Daoy (cell line): ENCODE measurements around the gene C1RL. TPM values are rescaled to one million over a fixed set of nuclear protein-coding genes. Genes with fewer than 3 reads are reported as not detected.
"Not testable (repeated sequence)": the region's sequence is repeated elsewhere in the genome, so short reads cannot be mapped to it uniquely, and the experiment has no call there.

Source experiments
- DNase-seq: peaks from one replicate; pipeline ENCODE4 v3.0.0-alpha.2; 2015; ENCODE audit warnings: low read depth
- total RNA-seq: library from RNA; depleted of rRNA; stranded (reverse); fragments of >200 nt; shearing (Covaris generic); gene quantifications from 2 replicates; pipeline ENCODE4 v1.2.3, GENCODE V29; 2014

C1RL gene
- total RNA-seq, 1 experiment from 2014 or later = 3.1 TPM

DNA sequence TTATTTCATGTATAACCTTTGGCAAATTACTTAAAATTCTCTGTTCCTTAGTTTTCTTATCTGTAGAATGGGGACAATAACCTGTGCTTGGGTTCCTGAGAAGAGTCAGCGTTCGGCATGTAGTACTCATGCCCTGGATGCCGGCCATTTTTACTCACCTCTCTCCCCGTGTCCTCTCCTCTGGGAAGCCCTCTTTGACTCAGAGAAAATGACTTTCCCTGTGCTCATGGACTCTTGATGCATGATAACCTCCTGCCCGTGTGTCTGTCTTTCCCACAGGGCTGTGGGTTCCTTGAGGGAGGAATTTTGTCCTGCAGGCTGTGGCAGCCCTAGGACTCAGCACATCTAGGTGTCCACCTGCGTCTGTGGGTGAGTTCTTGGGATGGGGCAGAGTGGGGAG, 5.8 kb upstream of the C1RL start:
- DNase-seq = no peak

GRCh38 chr12:7114008-7114407, 5.0 kb upstream of the C1RL start:
- DNase-seq = no peak

GRCh38 chr12:7113389-7113871, 4.4 kb upstream of the C1RL start:
- peak; percentile 35 for DNase-seq

DNA sequence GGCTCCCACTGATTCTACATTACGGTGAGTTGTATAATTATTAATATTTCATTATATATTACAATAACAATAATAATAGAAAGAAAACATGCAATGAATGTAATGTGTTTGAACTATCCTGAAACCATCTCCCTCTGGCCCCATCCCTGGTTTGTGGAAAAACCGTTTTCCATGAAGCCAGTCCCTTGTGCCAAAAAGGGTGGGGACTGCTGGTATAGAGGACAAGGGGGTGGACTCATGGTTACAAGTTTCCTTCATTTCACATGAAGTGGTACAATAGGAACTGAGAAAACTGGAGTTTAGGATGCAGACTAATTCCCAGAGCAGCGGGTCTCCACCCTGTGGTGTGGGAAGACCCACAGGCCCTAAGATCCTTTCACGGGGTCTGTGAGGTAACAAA, 3.0 kb upstream of the C1RL start:
- DNase-seq = no peak

- DNase-seq = no peak
These were observed 1.6 kb upstream of the C1RL start for GRCh38 chr12:7110661-7111060.

- no peak for DNase-seq
These were observed 532 bp upstream of the C1RL start for GRCh38 chr12:7109572-7109920.

DNA sequence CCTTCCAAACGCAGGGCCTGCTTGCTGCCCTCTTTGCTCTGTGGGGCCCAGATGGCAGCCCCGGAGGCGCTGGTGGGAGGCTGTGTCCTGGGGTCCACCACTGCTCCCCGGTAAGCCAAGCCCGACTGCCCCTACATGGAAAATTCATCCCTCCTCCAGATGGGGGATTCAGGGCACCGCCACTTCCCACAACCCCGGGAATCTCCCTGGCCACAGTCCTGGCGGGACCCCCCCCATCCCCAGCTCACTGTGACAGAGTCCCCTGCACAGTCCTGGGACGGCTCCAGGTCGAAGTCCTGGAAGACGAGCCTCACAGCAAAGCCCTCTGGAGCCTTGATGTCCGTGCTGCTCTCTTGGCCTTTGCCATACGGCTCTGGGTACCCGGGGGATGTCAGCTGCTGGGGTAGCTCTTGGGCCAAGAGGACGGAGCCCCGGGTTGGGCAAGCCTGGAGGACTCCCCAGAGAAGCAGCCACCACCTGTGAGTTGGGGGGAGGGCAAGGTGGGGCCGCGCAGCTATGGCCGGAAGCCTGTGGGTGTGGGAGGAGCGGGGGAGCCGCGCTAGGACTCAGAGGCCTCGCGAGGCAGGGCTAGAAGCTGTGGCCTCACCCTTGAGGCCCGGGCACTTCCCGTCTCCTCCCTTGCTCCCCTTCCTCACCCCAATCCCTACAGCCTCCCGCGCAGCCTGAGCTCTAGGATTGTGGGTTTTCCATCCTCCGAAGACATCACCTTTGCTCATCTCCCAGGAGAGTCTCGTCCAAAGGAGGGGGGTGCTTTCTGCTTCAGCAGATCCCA, 815 bp downstream of the C1RL start:
- DNase-seq = peak; percentile 81

- no peak for DNase-seq
These were observed 1.4 kb downstream of the C1RL start for GRCh38 chr12:7107636-7108002.

GRCh38 chr12:7107181-7107580, 1.8 kb downstream of the C1RL start:
- not testable (repeated sequence) for DNase-seq

DNA sequence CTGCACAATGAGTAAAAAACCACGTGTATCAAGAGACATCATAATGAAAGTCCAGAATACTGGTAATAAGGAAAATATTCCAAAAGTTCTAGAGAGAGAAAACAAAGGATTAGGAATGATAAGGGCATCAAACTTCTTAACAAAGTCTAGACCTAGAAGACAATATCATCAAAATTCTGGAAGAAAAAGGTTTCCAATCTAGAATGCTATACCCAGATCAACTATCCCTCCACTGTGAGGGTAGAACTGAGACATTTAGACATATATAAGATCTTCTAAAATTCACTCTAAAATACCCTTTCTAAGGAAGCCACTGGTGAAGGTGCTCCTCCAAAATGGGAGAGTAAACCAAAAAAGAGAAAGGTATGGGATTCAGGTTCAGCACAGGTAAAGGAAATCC, 2.9 kb downstream of the C1RL start:
- no peak for DNase-seq

- no peak for DNase-seq
These were observed 5.0 kb downstream of the C1RL start for GRCh38 chr12:7103837-7104584.

DNA sequence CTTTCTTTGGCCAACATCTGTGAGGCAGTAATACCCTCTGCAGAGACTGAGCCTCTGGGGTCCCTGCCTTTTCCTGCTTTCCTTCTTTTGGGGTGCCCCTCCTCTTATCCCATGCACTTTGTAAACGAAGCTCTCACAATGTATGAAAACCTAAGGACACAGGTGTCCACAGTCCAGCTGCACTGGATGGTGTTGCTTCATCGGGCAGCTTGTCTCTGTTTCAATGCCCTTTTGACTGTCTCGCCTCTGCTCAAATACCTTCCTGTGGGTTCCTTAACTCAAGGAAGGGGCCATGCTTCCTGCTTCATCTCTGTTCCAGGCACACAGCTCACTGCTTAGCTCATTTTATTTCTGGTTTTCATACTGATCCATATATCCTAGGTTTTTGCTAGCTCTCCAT, 6.4 kb downstream of the C1RL start:
- no peak for DNase-seq

- no peak for DNase-seq
These were observed 7.3 kb downstream of the C1RL start for GRCh38 chr12:7101694-7102131.

- no peak for DNase-seq
These were observed 7.8 kb downstream of the C1RL start for GRCh38 chr12:7101047-7101693.

GRCh38 chr12:7100239-7100638, 8.8 kb downstream of the C1RL start:
- no peak for DNase-seq

GRCh38 chr12:7099290-7099996, 9.6 kb downstream of the C1RL start:
- no peak for DNase-seq

GRCh38 chr12:7096979-7097378, 12.0 kb downstream of the C1RL start:
- no peak for DNase-seq

DNA sequence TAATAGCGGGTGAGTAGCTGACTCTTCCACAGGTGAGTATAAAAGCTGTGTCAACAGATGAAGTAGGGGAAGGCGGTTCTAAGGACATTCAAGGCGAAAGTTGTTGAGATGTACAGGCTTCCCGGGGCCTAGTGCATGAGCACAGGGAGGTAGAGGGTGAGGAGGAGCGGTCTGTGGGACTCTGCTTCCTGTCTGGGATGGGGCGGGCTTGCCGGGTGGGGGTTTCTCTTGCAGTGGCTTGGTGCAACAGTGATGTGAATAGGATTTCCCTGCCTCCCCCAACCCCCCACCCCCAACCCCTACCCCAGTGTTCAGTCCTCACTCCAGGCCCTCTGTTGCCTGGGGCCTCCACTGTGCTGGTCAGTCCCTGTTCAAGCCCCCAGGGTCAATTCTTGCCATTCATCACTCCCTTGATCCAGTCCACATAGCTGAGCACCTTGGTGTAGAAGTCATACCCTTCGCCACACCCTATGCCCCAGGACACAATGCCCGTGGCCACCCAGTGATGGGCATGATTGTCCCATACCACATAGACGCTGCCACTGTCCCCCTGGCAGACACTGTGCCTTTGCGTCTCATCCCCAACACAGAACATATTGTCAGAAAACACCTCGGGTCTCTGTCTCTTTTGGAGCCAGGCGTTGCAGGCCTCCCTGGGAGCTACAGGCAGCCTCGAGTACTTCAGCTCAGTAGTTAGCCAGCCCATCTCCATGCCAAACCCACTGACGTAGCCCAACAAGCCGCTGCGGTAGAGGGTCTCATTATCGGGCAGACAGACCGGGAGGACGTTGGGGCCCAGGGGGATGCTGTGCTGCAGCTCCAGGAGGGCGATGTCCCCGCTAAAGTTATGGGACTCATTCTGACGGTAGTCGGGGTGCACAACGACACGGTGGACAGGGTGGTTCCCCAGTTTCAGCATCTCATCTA, 12.7 kb downstream of the C1RL start:
- DNase-seq = no peak

DNA sequence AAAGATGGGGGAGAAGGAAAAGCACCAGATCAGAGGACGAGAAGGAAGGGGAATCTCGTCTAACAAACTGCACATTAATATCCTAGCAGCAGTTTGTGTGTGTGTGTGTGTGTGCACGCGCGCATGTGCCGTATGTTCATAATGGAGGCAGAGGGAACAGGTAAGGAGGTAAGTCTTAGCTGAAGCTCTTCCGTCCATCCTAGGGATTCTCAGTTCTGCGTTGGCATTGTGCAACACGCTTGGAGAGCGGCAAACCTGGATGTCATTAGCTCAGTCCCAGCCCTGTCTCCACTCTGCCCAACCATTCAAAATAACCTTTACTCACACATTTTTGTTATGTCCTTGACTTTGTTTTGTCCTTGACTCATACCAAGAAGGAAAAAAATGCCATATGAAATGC, 15.1 kb downstream of the C1RL start:
- DNase-seq = no peak

GRCh38 chr12:7093486-7093885, 15.5 kb downstream of the C1RL start:
- DNase-seq = no peak

- DNase-seq = no peak
These were observed 16.0 kb downstream of the C1RL start for GRCh38 chr12:7092986-7093460.
